Omental fat pad (tissue), 4 donors: Measurements from ENCODE around the gene KDR. TPM values are rescaled to one million over a fixed set of nuclear protein-coding genes. Genes with fewer than 3 reads are reported as not detected.
A peak's percentile ranks its signal among the peaks of the same experiment; 100 is the strongest.

Experiments
- ATAC-seq: fragments of 150-250 bp; one replicate; pipeline ENCODE4 v1.9.1; 2016; ENCODE audit warnings: mild to moderate bottlenecking, moderate library complexity; ENCODE audit not compliant: low FRiP score
- DNase-seq: peaks from one replicate; pipeline ENCODE4 v3.0.0-alpha.2; 2019; ENCODE audit warnings: low spot score
- CTCF ChIP-seq, 3 donors: fragments of 450-650 bp; IDR thresholded peaks; one replicate each; pipeline ENCODE4 v1.5.1; 2016 to 2017; ENCODE audit warnings: antibody characterized with exemption in 3 of 3, mild to moderate bottlenecking in 3 of 3, moderate library complexity in 2 of 3
- total RNA-seq, 4 donors: library from RNA; depleted of rRNA; stranded (reverse); fragments of >200 nt; gene quantifications; one replicate each; pipeline ENCODE4 v1.1.0, GENCODE V29; 2016

Gene KDR
- total RNA-seq, 4 donors from 2014 or later: 97.4 to 163 (median 152) TPM

- no peak for ATAC-seq
- TF ChIP-seq CTCF (IDR thresholded peaks at IDR 0.05): no peak
- DNase-seq: no peak
Measured at GRCh38 chr4:55082756-55083155, 42.6 kb downstream of the KDR start.

DNA sequence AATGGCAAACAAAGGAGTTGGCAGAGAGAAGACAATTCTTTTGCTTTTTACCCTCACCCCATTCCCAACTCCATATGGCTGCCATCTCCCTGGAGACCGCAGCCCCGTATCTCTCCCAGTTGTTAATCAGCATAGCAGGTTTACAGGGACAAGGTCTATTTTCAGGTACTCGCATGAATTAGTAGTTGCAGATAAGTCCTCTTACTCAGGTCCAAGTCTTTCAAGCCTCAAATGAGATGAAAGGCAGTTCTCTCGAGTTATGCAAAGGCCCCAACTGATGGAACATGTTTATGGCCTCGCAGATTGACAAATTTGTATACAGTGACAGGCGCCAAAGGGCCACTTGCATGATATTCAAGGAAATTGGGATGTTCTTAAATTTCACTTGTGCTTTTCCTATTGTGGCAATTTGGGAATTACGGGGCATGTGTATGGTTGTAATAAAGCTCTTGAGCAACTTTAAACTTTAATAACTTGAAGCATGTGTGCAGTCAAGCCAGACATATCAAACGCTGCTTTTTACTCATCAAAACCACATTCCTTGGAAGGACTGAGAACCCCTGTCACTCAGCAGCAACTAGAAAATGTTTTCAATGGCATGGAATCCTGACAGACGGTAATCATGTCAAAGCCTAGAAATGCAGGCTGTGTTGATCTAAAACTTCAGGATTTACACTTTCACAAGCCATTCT, 45.1 kb downstream of the KDR start:
- DNase-seq (no peak), ATAC-seq (peak; percentile 8)
- TF ChIP-seq CTCF (IDR thresholded peaks at IDR 0.05): no peak

- DNase-seq (no peak), ATAC-seq (no peak)
- no peak for TF ChIP-seq CTCF (IDR thresholded peaks at IDR 0.05)
Measured at GRCh38 chr4:55079451-55080173, 45.8 kb downstream of the KDR start.

DNA sequence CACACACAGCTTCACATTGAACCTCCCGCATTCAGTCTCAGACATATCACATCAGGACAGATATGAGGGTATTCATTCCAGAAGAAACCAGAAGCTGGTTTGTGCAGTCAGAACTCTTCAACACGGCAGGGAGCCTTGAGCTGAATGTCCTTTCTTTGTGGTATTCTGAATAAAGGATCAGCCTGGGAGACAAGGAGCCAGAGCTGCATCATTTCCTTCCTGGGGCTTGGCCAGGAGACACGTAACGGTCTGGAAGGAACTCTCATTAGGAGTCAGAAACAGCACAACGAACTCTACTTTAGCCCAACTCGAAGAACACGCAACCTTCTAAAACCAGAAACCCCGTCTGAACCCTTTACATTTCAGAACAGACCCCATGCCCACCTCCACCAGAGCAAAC, 46.4 kb downstream of the KDR start:
- DNase-seq: no peak
- no peak for ATAC-seq
- no peak for TF ChIP-seq CTCF (IDR thresholded peaks at IDR 0.05)

DNA sequence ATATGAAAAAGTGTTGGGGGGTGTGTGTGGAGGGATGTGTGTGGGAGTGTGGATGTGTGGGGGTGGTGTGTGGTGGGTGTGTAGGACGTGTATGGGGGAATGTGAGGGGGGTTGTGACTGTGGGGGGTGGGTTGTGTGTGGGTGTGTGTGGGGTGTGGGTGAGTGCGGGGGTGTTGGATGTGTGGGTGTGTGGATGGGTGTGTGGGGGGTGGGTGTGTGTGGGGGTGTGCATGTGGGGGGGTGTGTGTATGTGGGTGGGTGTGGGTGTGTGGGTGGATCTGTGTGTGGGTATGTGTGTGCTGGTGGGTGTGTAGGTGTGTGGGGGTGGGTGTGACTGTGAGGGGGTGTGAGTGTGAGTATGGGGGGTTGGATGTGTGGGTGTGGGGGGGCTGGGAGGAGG, 47.8 kb downstream of the KDR start:
- DNase-seq (no peak), ATAC-seq (no peak)
- TF ChIP-seq CTCF (IDR thresholded peaks at IDR 0.05): no peak

GRCh38 chr4:55075823-55076716, 49.3 kb downstream of the KDR start:
- ATAC-seq: peak; percentile 35
- DNase-seq: no peak
- no peak for TF ChIP-seq CTCF (IDR thresholded peaks at IDR 0.05)
